Fibroblast of skin of left biceps (primary cell): ENCODE measurements around the gene CDK5RAP2.

Experiments
- DNase-seq, 2 experiments: peaks; one replicate each; pipeline ENCODE4 v3.0.0-alpha.2; 2013; ENCODE audit warnings: low read depth in 2 of 2

The CDK5RAP2 gene

GRCh38 chr9:120399940-120400339, 180.0 kb downstream of the CDK5RAP2 start:
- no peak for DNase-seq

- no peak for DNase-seq
Observed at GRCh38 chr9:120398286-120398685, 181.7 kb downstream of the CDK5RAP2 start.

- no peak for DNase-seq
Observed at GRCh38 chr9:120397453-120397852, 182.5 kb downstream of the CDK5RAP2 start.

GRCh38 chr9:120396931-120397330, 183.0 kb downstream of the CDK5RAP2 start:
- no peak for DNase-seq

- DNase-seq = no peak
Observed at GRCh38 chr9:120396418-120396817, 183.5 kb downstream of the CDK5RAP2 start.

GRCh38 chr9:120395376-120395775, 184.6 kb downstream of the CDK5RAP2 start:
- no peak for DNase-seq

- peak; percentile 75 to 79 for DNase-seq
Observed at GRCh38 chr9:120394058-120394669, 185.8 kb downstream of the CDK5RAP2 start.

GRCh38 chr9:120393386-120394057, 186.4 kb downstream of the CDK5RAP2 start:
- DNase-seq = no peak

- DNase-seq = no peak
Observed at GRCh38 chr9:120392711-120393110, 187.3 kb downstream of the CDK5RAP2 start.

- DNase-seq = no peak
Observed at GRCh38 chr9:120392245-120392644, 187.7 kb downstream of the CDK5RAP2 start.

GRCh38 chr9:120391691-120392090, 188.3 kb downstream of the CDK5RAP2 start:
- no peak for DNase-seq

- DNase-seq = no peak
Observed at GRCh38 chr9:120390637-120391190, 189.3 kb downstream of the CDK5RAP2 start.

- DNase-seq = no peak
Observed at GRCh38 chr9:120389867-120390266, 190.1 kb downstream of the CDK5RAP2 start.

- DNase-seq = no peak
Observed at GRCh38 chr9:120389300-120389699, 190.7 kb downstream of the CDK5RAP2 start.

- no peak for DNase-seq
Observed at GRCh38 chr9:120388003-120388855, 191.7 kb downstream of the CDK5RAP2 start.

GRCh38 chr9:120387257-120388002, 192.5 kb downstream of the CDK5RAP2 start:
- DNase-seq = no peak

- no peak for DNase-seq
Observed at GRCh38 chr9:120386390-120387131, 193.4 kb downstream of the CDK5RAP2 start.

- DNase-seq = no peak
Observed at GRCh38 chr9:120385606-120386389, 194.2 kb downstream of the CDK5RAP2 start.

GRCh38 chr9:120384925-120385272, 195.1 kb downstream of the CDK5RAP2 start:
- no peak for DNase-seq
